Fibroblast of pulmonary artery (primary cell): ENCODE results near the gene NISCH.

ENCODE experiments used
- DNase-seq: peaks from one replicate; pipeline ENCODE4 v3.0.0-alpha.2; 2010; ENCODE audit warnings: low read depth
- H3K4me3 ChIP-seq: replicated peaks from 2 replicates; pipeline ENCODE4 v1.5.1; 2011; ENCODE audit warnings: low read depth, mild to moderate bottlenecking, control low read depth, low read length, moderate library complexity
- CTCF ChIP-seq: IDR thresholded peaks from 2 replicates; pipeline ENCODE4 v1.5.1; 2011; ENCODE audit warnings: mild to moderate bottlenecking, control low read depth, low read length, inconsistent platforms; ENCODE audit errors: missing control alignments

NISCH gene

GRCh38 chr3:52468336-52468735 lies 12.9 kb downstream of the NISCH start:
- TF ChIP-seq CTCF: no peak
- no peak for DNase-seq
- no peak overlapping the region for H3K4me3 ChIP-seq

- no peak overlapping the region for H3K4me3 ChIP-seq
- no peak for DNase-seq
- no peak for TF ChIP-seq CTCF
Measured at GRCh38 chr3:52469001-52469400, 13.6 kb downstream of the NISCH start.

- no peak for TF ChIP-seq CTCF
- no peak for DNase-seq
- no peak overlapping the region for H3K4me3 ChIP-seq
Measured at GRCh38 chr3:52470920-52471319, 15.5 kb downstream of the NISCH start.

GRCh38 chr3:52471371-52472238 lies 16.2 kb downstream of the NISCH start:
- H3K4me3 ChIP-seq: no peak overlapping the region
- peak; percentile 64 for TF ChIP-seq CTCF
- DNase-seq: peak; percentile 66

GRCh38 chr3:52472239-52473000 lies 17.0 kb downstream of the NISCH start:
- no peak for TF ChIP-seq CTCF
- no peak overlapping the region for H3K4me3 ChIP-seq
- no peak for DNase-seq

- no peak for DNase-seq
- no peak overlapping the region for H3K4me3 ChIP-seq
- TF ChIP-seq CTCF: no peak
Measured at GRCh38 chr3:52473026-52473425, 17.6 kb downstream of the NISCH start.
